ENCODE results near the gene PRKN.

DNA sequence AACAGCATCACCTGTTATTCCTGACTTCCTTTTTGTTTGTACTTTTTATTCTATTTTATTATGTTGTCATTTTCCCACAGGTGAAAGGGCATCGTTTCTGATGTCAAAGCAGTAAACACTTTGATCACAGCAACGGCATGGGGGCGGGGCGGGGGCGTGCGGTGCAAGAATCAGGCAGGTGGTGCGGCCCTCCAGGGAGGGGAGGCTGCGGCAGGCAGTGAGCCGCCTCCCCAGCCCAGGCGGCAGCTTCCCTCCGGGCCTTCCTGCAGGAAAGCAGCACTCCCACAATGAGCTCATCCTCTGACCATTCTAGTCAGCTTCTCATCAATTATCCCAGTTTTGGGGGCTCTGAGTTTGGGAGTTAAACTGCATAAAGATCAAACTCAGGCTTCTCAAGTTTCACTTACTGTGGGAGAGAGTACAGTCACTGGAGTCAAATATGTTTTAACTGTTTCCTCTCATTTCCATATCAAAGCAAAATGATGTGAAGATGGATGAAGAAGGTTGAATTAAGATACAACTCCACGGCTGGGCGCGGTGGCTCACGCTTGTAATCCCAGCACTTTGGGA lies 845.3 kb downstream of the PRKN start:
- TF ChIP-seq, protein P1, sequence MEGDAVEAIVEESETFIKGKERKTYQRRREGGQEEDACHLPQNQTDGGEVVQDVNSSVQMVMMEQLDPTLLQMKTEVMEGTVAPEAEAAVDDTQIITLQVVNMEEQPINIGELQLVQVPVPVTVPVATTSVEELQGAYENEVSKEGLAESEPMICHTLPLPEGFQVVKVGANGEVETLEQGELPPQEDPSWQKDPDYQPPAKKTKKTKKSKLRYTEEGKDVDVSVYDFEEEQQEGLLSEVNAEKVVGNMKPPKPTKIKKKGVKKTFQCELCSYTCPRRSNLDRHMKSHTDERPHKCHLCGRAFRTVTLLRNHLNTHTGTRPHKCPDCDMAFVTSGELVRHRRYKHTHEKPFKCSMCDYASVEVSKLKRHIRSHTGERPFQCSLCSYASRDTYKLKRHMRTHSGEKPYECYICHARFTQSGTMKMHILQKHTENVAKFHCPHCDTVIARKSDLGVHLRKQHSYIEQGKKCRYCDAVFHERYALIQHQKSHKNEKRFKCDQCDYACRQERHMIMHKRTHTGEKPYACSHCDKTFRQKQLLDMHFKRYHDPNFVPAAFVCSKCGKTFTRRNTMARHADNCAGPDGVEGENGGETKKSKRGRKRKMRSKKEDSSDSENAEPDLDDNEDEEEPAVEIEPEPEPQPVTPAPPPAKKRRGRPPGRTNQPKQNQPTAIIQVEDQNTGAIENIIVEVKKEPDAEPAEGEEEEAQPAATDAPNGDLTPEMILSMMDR (IDR thresholded peaks at IDR 0.05; ENCODE audit: low read depth, low read length) = no peak
- TF ChIP-seq EZH2phosphoT487 (IDR thresholded peaks at IDR 0.05; ENCODE audit: low read depth) = no peak

All from OCI-LY3 (cell line).